Measurements from ENCODE around the gene HOXD9.

- TF ChIP-seq, protein P1, sequence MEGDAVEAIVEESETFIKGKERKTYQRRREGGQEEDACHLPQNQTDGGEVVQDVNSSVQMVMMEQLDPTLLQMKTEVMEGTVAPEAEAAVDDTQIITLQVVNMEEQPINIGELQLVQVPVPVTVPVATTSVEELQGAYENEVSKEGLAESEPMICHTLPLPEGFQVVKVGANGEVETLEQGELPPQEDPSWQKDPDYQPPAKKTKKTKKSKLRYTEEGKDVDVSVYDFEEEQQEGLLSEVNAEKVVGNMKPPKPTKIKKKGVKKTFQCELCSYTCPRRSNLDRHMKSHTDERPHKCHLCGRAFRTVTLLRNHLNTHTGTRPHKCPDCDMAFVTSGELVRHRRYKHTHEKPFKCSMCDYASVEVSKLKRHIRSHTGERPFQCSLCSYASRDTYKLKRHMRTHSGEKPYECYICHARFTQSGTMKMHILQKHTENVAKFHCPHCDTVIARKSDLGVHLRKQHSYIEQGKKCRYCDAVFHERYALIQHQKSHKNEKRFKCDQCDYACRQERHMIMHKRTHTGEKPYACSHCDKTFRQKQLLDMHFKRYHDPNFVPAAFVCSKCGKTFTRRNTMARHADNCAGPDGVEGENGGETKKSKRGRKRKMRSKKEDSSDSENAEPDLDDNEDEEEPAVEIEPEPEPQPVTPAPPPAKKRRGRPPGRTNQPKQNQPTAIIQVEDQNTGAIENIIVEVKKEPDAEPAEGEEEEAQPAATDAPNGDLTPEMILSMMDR (IDR thresholded peaks at IDR 0.05) = no peak
- TF ChIP-seq EP300 (IDR thresholded peaks at IDR 0.05) (no peak), POLR2AphosphoS5 (IDR thresholded peaks at IDR 0.05) (no peak), POLR2A (IDR thresholded peaks at IDR 0.05) (no peak)
Measured at GRCh38 chr2:176103742-176104315, 18.7 kb upstream of the HOXD9 start.

All from stomach (tissue), 4 donors.